NCI-H2227 (cell line): ENCODE data around the gene HSPB8.

ENCODE experiments used
- DNase-seq: peaks from one replicate; lab custom pipeline; 2025; ENCODE audit not compliant: unreplicated experiment; lab: John Stamatoyannopoulos, UW

Gene HSPB8, protein sequence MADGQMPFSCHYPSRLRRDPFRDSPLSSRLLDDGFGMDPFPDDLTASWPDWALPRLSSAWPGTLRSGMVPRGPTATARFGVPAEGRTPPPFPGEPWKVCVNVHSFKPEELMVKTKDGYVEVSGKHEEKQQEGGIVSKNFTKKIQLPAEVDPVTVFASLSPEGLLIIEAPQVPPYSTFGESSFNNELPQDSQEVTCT

DNA sequence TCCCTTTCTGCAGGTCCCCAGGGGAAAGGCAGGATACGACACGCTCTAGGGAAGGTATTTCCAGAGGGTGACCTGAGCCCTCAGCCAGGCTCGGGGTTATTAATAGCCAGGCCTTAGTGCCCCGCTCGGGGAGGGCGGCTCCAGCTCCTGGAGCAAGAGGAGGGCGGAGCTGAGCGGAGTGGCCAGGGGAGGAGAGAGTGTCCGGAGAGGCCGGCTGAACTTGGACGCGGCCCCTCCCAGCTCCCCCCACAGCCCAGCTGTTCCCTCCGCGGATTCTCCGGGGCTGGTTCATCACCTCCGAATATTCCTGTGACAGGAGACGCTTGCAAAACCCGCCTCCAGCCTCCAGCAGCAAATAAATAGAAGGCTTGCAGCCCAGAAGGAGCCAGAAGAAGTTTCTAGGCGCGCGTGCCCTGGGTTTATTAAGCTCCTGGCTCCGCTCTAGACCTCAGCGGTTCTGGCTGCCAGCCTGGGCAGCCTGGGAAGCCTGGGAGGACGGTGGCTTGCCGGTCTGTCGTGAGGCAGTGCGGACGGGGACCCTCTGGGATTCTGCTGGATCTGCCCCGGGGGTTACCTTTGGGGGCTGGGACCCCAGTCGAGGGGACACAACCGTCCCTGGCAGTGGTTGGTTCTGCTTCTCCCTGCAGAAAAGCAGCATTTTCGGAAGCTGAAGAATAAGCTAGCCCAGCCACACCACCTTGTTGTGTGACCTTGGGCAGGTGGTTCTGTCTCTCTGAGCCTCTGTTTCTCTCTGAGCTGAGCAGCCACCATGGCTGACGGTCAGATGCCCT lies at the start of gene HSPB8:
HSPB8 (plus strand) TSS at position 388 of the 791 bp plus-strand sequence; CDS start at position 770, 382 bp downstream.
- peak; percentile 71 for DNase-seq

DNA sequence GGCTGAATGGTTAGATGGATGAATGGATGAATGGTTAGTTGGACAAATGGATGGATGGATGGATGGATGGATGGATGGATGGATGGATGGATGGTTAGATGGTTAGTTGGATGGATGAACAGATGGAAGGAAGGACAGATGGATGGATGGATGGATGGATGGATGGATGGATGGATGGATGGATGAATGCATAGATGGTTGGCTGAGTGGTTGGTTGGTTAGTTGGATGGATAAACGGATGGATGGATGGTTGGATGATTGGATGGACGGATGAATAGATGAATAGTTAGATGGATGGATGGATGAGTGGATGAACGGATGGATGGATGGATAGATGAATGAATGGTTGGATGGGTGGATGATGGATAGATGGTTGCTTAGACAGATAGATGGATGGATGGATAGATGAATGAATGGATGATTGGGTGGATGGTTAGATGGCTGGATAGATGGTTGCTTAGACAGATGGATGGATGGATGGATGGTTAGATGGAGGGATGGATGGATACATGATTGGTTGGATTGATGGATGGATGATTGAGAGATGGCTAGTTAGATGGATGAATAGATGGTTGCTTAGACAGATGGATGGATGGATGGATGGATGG lies 48.8 kb upstream of the HSPB8 start:
- no peak for DNase-seq

DNA sequence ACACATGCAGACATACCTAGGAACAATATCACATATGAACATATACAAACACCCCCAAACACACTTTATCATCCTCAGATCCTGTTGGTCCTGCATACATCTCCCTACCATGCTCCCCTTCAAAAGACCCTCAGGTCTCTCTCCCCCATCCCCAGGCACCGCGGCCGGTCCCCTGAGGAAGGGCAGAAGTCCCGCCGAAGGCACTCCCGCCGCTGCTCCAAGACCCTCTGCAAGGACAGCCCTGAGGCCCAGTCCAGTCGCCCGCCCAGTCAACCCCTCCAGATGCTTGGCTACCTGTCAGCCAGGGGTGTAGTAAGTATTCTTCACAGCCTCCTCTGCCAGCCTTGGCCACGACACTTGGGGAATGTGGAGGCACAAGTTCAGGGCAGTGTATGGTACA lies 48.2 kb upstream of the HSPB8 start:
- no peak for DNase-seq

DNA sequence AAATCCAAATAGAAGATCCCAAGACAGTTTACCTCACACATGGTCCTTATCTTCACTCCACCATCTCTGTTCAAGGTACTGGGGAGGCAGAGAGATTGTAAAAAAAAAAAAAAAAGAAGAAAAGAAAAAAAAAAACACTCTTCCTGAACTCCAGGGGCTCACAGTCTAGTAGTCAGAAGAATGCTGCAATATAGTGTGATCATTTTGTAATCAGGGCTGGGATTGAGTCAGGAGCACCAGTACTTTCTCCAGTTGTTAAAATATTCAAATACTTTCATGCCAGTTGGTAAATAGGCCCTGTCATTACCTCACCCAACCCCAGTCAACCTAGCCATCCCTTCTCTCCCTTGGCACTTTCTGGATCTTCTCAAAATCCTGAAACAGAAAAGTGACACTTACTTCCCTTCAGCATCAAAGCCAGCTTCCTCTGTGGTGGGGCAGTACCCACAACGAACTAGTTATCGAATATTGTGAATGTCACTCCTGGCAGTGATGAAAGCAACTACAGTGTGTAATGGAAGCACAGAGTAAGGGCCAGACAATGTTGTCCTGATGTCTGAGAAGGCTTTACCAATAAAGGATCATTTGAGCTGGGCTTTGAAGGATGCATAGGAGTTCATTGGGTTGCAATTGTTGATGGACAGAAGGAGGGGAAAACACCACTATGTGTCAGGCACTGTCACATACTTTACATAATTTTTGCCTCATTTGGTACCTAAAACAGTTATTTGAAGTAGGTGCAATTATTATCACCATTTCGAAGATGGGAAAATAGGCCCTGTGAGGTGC lies 44.3 kb upstream of the HSPB8 start:
- DNase-seq, result no peak

DNA sequence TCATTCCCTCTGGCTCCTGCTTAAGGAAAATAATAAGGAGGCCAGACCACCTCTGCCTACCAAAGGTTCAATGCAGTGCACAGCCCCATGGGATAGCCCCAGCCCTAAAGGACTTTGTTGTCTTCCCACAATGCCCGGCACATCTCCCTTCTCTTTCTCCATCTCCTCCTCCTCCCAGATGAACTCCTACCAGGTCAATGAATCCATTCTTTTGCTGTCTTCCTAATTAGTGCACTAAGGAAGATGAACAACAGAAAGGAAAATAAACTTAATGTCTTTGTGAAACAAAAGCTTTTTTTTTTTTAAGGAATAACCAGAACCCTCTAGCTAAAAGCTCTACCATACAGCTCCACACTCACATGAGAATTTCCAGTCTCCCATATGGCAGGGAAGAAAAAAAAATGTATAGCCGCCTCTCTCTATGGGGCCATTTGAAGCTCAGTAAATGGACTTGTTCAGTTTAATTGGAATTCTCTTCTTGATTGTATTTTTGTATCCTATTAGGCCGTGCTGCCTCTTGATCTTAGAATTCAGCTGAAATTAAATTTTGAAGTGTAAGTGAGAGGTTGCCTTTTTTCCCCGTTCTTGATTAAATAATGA lies 41.8 kb upstream of the HSPB8 start:
- no peak for DNase-seq

DNA sequence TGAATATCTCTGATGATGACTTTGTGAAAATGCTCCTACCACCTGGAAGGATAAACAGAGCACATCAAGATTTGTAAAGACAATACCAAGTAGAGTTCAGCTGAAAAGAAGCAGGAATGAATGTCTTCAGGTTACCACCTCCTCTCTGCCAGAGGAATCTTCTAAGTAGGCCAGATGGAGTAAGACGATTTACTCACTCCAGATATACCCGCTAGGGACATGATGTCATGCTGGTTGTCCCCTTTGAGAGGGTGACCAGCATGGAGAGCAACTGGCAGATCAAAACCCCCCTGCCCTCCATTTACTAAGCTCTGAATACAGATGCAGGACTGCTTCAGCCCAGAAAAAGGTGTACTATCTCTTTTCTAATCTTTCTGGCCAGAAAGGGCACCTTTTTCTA lies 39.3 kb upstream of the HSPB8 start:
- DNase-seq, result no peak

DNA sequence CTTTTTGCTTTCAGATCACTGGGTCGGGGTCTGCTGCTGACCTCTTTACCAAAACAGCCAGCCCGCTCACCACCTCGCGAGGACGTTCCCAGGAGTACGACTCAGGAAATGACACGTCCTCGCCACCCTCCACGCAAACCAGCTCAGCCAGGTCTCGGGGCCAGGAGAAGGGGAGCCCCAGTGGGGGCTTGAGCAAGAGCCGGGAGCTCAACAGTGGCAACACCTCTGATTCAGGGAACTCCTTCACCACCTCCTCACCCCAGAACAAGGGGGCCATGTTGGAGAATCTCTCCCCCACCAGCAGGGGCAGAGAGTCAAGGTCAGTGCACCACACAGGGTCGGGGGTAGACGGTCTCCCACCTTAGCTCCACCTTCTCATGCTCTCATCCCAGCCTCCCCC lies 33.4 kb upstream of the HSPB8 start:
- no peak for DNase-seq

DNA sequence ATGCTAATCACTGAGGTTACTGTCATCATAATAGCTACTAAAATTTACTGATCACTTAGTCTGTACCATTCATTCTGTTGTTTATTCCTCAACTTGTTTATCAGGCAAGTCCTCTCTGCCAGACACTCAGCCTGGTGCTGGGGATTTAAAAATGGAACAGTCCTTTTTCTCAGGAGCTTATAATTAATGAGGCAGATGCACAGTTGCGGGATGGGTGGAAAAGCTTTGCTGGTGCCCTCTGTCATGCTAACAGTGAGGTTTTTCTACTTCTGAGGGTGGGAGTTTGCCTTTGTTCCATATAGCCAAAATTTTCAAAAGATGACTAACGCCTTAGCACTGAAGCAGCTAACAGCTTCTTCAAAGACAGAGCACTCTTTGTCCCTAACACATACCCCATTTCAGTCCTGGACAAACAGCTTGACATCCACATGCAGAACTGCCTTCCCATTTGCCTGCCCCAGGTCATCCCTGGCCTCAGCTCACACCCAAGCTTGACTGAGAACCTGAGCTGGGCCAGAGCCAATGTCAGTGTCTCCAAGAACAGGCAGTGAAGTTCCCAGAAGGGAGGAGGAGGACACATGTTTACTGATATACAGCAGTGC lies 30.8 kb upstream of the HSPB8 start:
- no peak for DNase-seq

DNA sequence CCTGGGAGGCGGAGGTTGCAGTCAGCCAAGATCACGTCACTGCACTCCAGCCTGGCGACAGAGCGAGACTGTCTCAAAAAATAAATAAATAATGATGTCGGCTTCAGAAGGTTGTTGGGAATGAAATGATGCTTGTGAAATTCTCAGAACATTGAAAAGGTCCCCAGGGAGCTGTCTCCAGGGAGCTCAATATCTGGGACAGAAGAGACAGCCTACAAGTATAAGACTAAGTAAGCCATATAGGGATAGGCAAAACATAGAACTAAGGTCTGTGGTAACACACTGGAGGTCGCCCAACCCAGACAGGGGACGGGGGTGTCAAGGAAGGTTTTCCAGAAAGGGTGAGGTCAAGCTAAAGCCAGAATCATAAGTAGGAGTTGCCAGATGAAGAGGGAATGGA lies 29.5 kb upstream of the HSPB8 start:
- no peak for DNase-seq

DNA sequence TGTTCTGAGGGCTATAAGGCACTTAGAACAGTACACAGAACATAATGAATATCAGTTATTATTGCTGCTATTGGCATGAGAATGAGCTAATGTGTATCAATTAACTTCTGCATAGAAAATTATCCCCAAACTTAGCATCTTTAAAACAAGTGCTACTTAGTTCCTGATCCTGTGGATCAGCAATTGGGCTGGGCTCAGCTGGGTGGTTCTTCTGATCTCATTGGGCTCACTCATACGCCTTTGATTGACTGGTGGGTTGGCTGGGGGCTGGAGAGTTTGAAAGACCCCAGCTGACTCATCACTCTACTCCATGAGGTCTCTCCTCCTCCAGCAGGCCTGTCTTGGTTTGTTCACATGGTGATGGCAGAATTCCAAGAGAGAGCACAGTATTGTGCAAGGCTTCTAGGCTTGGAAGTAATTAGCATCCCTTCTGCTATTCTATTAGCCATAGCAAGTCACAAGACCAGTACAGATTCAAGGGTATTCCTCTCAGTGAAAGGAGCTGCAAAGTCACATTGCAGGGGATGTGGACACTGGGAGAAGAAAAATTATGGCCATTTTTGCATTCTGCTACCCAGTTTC lies 27.2 kb upstream of the HSPB8 start:
- DNase-seq, result no peak

DNA sequence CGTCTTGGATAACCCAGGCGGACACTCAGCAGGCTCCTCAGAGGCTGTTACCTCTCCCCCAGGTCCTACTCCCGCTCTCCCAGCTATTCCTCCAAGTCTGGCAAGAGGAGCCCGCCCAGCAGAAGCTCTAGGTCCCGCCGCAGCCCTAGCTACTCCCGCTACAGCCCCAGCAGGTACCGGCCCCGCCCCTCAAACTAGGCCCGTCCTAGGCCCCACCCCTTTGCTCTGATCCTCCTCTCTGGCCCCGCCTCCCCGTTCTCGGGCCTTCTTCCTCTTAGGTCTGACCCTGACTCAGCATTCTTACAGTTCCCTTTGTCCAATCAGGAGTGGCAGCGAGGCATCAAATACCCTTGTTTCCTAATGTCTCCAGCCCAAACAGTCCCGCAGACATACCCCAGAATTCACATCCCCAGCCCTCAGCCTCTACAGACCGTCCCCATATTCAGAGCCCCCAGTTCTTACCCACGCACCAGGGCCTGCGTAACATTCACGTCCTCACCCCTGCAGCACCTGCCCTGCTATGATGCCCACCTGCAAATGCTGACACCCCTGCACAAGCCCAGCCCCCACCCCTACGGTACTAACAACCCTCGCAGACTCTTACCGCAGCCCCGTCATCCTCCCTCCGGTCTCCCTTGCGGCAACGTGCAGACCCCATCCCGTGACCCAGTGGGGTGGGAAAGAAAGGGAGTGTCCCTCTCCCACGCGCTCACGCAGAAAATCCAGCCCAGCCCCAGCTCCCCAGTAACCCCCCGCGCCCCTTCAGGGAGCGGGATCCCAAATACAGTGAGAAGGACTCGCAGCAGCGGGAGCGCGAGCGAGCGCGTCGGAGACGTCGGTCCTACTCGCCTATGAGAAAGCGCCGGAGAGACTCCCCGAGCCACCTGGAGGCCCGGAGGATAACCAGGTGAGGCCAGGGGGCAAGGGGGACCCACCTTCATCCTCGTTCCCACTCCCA lies 25.0 kb upstream of the HSPB8 start:
- DNase-seq, result no peak

DNA sequence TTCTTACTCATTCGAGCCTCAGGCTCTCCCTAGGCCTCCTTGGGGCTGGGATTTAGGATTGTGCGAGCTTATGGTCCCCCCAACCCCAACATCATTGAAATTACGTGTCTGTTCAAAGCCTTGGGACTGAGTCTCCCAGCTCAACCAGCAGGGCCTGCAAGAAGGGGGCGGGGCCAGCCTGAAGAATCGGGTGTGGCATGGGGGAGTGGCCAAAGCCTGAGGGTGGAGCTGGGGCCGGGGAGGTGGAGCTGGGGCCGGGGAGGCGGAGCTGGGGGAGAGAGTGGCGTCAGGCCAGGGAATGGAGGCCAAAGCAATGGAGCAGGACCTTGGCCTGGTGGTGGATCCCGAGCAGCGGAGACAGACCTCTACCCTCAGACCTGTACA lies 24.3 kb upstream of the HSPB8 start:
- DNase-seq, result no peak

DNA sequence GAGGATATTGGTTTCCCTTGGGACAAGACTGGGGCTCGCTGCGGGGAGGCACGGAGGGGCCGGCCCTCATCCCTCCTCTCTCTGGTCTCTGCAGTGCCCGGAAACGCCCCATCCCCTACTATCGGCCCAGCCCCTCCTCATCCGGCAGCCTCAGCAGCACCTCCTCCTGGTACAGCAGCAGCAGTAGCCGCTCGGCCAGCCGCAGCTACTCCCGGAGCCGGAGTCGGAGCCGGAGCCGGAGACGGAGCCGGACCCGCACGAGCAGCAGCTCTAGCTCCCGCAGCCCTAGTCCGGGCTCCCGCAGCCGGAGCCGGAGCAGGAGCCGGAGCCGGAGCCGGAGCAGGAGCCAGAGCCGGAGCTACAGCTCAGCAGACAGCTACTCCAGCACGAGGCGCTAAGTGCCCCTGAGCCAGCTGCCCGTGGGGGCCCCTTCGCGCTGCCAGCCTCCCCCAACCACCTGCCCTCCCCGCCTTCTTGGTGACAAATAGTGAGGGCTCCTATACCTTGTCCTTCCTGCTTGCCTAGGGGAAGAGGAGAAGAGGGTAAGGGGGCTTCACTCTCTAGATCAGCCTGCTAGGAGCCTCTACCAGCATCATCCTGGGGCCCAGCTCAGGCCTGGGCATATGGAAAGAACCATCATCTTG lies 22.2 kb upstream of the HSPB8 start:
- no peak for DNase-seq

DNA sequence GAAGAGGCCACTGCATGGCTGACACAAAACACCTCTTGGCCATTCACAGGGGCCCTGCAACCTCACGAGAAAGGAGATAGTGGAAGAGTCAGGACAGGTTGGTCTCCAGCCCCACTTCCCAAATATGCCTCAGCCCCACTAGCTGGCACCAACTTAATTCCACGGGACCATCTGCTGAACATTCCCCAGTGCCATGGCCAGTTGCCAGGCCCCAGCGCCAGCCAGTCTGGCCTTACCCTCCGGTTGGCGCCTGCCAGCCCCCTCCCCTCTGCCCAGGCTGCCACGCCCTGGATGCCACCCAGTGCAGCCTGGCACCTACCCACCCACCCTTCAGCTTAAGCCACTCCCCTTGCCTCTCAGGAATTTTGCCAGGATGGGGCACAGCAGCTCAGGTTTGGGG lies 21.2 kb upstream of the HSPB8 start:
- no peak for DNase-seq

DNA sequence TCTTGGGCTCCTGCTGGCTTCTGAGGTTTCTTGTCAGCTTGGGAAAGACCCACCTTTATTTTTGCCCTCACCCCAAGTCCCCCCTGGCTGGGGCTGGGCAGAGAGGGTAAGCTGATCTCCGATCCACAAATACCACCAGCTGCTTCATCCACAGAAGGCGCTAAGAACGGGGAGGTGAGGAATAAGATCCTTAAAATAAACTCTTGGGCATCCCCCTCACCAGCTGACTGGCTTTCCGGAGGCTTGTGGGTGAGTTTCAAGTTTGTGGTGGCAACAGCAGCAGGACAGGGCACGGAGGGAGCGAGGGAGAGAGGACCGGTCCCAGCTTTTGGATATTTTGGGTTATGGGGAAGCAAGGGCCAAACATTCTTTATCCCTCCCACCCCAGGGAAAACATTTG lies 20.8 kb upstream of the HSPB8 start:
- no peak for DNase-seq

DNA sequence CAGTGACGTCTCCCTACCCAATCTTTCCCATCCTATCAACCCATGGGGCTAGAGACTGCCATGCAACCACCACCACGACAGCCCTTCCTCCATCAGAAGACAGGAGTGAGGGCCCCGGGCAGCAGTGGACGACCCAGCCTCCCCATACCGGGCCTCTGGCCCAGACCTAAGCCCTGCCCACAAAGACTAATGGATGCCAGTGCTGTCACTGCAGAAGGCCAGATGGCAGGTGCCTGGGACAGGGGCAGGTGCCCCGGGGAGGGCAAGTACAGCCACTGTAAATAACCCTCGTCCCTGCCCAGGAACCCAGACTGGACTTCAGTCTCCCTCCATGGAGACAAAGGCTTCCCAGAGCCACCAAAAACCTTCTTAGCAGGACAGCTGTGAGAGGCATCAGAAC lies 20.3 kb upstream of the HSPB8 start:
- DNase-seq, result no peak

DNA sequence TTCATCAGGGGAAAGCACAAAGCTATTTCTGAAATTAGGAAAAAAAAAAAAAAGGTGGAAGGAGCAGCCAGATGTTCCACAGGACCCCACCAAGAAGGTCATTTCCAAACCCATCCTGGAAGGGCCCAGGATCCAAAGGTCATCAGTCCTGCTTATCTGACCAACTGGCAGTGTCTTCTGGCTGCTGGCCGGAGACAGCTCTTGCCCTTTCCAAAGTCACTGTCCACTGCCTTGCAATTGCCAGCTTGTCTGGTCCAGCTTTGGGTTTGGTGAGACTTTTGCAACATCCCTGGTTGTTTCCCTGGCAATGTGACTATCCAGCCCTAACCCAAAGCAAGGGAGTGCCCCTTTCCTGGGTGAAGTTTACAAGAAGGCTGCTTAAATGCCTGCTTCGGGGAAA lies 18.9 kb upstream of the HSPB8 start:
- DNase-seq, result no peak

DNA sequence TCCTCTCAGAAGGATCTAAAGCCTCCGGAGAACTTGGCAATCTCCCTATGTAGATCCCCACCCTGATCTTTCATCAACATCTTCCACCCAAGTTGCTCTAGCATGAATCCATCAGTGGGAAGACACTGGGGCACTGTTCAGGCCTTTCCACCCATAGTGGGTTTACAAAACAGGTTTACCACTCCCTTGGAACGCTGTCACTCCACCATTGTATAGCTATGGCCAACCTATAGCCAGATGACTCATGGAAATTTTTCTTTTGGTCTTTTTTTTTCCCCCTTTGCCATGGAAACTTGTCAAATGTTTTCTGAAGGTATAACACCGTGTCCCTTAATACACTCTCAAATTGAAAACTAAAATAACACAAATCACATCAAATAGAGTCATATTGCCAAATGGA lies 10.8 kb upstream of the HSPB8 start:
- DNase-seq, result no peak

DNA sequence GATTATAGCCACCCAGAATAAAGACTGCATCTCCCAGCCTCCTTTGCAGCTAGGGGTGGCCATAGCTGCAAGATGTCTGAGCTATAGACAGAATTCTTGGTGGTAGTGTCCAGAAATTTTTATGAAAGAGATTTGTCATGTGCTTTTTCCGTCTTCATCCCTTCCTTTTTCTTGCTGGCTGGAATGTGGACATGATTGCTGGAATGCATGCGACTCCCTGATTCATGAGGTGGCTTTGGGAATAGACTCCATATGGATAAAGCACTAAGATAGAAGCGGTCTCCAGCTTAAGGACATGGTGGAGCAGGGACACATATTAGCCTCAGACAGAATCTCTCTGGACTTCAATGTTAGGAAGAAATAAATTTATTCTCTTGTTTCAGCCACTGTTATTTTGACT lies 10.0 kb upstream of the HSPB8 start:
- DNase-seq, result no peak
